ENCODE data around the gene ATP5F1C. TPM values are rescaled to one million over a fixed set of nuclear protein-coding genes. Genes with fewer than 3 reads are reported as not detected.

ATP5F1C gene
- total RNA-seq, result 275 and 290 TPM in 2 replicates
- polyA plus RNA-seq, result 184 and 204 TPM in 2 replicates
- polyA plus RNA-seq (2011; cell fraction: cytosol; rRNA removed), result 318 and 372 TPM in 2 replicates
- polyA plus RNA-seq (2011; cell fraction: nucleus; rRNA removed), result 170 and 184 TPM in 2 replicates
- 397 and 426 TPM in 2 replicates for polyA plus RNA-seq (2012)
- 159 and 163 TPM in 2 replicates for polyA minus RNA-seq
- 85.2 TPM for polyA minus RNA-seq (2011; cell fraction: cytosol; rRNA and poly(A)+ RNA removed)
- polyA minus RNA-seq (2011; cell fraction: nucleus; rRNA and poly(A)+ RNA removed), result 60.1 and 87.8 TPM in 2 replicates
- percentile 94 among the genes with signal in this experiment for Bru-seq, nascent RNA
- BruChase-seq, experiment 1, labeled RNA remaining after a 6-hour chase, result percentile 91 among the genes with signal in this experiment
- BruChase-seq, experiment 2, labeled RNA remaining after a 2-hour chase, result percentile 91 among the genes with signal in this experiment
- long read RNA-seq, transcript ATP5F1C-209 (4 exons, 460 nt), result minor isoform, 43 of 694 reads
- long read RNA-seq, transcript ATP5F1C-201 (9 exons, 1,078 nt), result minor isoform, 160 of 694 reads
- long read RNA-seq, transcript ATP5F1C-202 (10 exons, 1,163 nt), result major isoform, 434 of 694 reads
- long read RNA-seq, partial matches to known transcripts, result 26 of 694 reads
- long read RNA-seq, other reads (novel, unspliced or antisense), result 29 of 694 reads

GRCh38 chr10:7787857-7788638, at the start of gene ATP5F1C, which contains the start of gene KIN:
ATP5F1C (plus strand) TSS chr10:7788177; CDS start chr10:7788208, 31 bp downstream.
KIN (minus strand) TSS chr10:7787993; CDS start chr10:7787933, 60 bp downstream.
- Histone ChIP-seq H3K27me3 (ENCODE audit: control insufficient read depth in 2 of 2, insufficient read depth in 2 of 2, low read length in 2 of 2) (no peaks in the 10 kb centered on the region), H3K9ac (replicated peaks; ENCODE audit: extremely low read depth, insufficient read depth, low read length) (peak within 1 kb of the TSS; percentile 82), H4K20me1 (replicated peaks; ENCODE audit: control insufficient read depth, extremely low read depth, insufficient read depth, low read length) (peaks cover 3% of the 10 kb centered on the region), H3K79me2 (ENCODE audit: control insufficient read depth, insufficient read depth, low read length) (peaks cover 95% of the 10 kb centered on the region), H3K4me1 (ENCODE audit: control insufficient read depth, extremely low read depth, insufficient read depth, low read length) (peaks cover 18% of the 10 kb centered on the region), H2AFZ (ENCODE audit: low read depth, low read length) (peak within 1 kb of the TSS; percentile 77), H3K9me3 (replicated peaks; ENCODE audit: control insufficient read depth, insufficient read depth, low read length) (no peaks in the 10 kb centered on the region), H3K27ac (ENCODE audit: insufficient read depth, low read depth, low read length) (peak within 1 kb of the TSS; percentile 53), H3K4me3 (replicated peaks in 1 of 3; ENCODE audit: insufficient read depth in 1 of 3, low read depth in 1 of 3, low read length in 3 of 3) (peak within 1 kb of the TSS; percentile 71 to 95 (median 81)), H3K36me3 (ENCODE audit: control insufficient read depth in 2 of 2, extremely low read depth in 1 of 2, insufficient read depth in 2 of 2, low read length in 2 of 2) (no peaks in the 10 kb centered on the region), H3K9me1 (replicated peaks; ENCODE audit: control insufficient read depth, extremely low read depth, insufficient read depth, low read length) (no peaks in the 10 kb centered on the region), H3K4me2 (ENCODE audit: insufficient read depth, low read length) (peak within 1 kb of the TSS; percentile 92)
- TF ChIP-seq MYC (IDR thresholded peaks at IDR 0.05; ENCODE audit: low read depth, low read length), result no peak
- no peak for TF ChIP-seq GATA2 (IDR thresholded peaks at IDR 0.05; ENCODE audit: insufficient read depth, insufficient read length, low read depth, low read length)
- peak; percentile 87 for TF ChIP-seq POLR2AphosphoS5 (IDR thresholded peaks at IDR 0.05; ENCODE audit: insufficient read depth, low read depth, low read length)
- no peak for TF ChIP-seq JUN (IDR thresholded peaks at IDR 0.05; ENCODE audit: borderline replicate concordance, insufficient read depth, insufficient read length, low read depth)
- no peak for TF ChIP-seq EZH2 (IDR thresholded peaks at IDR 0.05; ENCODE audit: borderline replicate concordance, low read depth, low read length, severe bottlenecking)
- TF ChIP-seq FOS (IDR thresholded peaks at IDR 0.05; ENCODE audit: borderline replicate concordance, insufficient read depth, low read length), result no peak
- TF ChIP-seq CTCF (IDR thresholded peaks at IDR 0.05; ENCODE audit: extremely low read depth in 1 of 2, insufficient read depth in 1 of 2, low read depth in 1 of 2, low read length in 2 of 2), result no peak
- TF ChIP-seq MAX (IDR thresholded peaks at IDR 0.05; ENCODE audit: insufficient read depth, insufficient read length), result no peak
- TF ChIP-seq POLR2A (IDR thresholded peaks at IDR 0.05; ENCODE audit: low read depth, low read length), result peak; percentile 88
- POLR2A ChIA-PET, result interaction anchor here (1.0 to 1.6 kb wide), 3 partner anchors 10 to 30 kb away, joined by 4 to 9 read pairs (median 7); partner anchors contain the start of gene TAF3
- BruUV-seq (replicated peaks), result no TSS peak
- CTCF ChIA-PET, result interaction anchor here (0.8 to 2.0 kb wide), 8 partner anchors 9 to 1514 kb away, joined by 3 to 19 read pairs (median 5); partner anchors contain the start of gene TAF3
- FAIRE-seq (peak; percentile 96), DNase-seq (ENCODE audit: low read depth, low spot score) (peak; percentile 98)
- dilution Hi-C loops (cut with MboI; ENCODE audit: extremely low pct_ligation_motif_present, low sequenced_read_pairs), result no loop called here
- intact Hi-C loops (cut with micrococcal nuclease), result loop anchor here (1.0 kb wide), 4 partner anchors 9 to 266 kb away; partner anchors contain the start of genes GATA3 and TAF3
